Suppressor macrophage treated with lipopolysaccharide for 4 hours (primary cell): ENCODE results near the gene DNAJB11.
"Not testable (repeated sequence)": the region's sequence is repeated elsewhere in the genome, so short reads cannot be mapped to it uniquely, and the experiment has no call there.

Experiments
- DNase-seq: peaks from one replicate; pipeline ENCODE4 v3.0.0-alpha.2; 2020

DNAJB11 gene

DNA sequence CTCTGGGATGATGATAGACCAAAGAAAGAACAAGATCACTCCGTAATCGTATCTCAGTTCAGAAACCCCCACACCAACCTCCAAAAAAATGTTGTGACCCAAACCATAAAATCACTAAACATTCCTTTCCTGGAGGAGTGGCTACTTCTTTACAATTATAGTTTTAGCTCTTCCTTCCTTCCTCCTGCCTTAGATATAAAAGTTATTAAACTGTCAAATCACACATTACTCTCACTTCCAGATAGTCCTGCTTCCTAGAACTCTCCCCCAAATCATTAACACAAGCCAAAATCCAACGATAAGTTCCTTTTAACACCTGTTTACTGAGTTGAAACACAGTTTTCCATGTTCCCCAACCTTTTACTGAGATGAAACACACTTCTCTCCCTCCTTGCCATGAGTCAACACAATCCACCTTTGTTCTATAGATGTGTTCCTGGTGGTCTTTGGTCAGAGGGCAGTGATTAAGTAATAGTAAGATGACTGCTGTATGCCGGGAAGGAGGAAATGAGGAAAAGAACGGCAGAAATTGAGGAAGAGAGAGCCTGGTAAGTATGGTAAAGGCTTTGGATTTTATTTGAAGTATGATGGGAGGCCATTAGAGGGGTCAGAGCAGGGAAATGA lies 18.0 kb upstream of the DNAJB11 start:
- no peak for DNase-seq

DNA sequence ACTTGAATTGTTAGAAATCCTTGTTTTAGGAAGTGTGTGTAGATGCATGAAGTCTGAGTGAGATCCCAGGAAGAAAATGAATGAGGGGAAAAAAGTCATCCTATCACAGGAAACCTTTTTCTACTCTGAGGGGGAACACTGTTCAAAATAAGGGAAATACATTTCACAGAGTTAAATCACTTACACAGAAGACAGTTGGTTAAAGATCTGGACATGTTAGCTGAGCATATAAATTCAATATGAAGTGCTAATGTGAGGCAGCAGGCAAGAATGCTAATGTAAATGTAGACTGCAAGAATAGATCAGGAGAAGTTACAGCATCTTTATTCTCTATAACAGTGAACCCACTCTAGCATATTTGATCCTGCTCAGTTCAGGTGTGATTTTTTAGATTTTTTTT lies 5.9 kb upstream of the DNAJB11 start:
- DNase-seq: no peak

DNA sequence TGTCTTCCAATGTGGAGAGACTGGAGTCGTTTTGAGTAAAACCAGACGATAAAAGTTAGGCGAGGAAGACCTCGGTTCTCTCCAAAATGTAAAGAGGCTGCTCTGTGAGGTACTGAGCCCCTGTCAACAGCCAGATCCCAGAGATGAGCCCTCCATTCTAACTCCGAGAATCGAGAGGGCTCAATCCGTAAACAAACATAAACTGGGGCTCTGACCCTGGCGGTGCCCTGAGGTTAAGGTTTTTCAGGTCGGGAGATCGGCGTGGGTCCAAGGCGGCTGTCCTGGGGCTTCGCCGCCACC lies 3.8 kb upstream of the DNAJB11 start:
- no peak for DNase-seq

DNA sequence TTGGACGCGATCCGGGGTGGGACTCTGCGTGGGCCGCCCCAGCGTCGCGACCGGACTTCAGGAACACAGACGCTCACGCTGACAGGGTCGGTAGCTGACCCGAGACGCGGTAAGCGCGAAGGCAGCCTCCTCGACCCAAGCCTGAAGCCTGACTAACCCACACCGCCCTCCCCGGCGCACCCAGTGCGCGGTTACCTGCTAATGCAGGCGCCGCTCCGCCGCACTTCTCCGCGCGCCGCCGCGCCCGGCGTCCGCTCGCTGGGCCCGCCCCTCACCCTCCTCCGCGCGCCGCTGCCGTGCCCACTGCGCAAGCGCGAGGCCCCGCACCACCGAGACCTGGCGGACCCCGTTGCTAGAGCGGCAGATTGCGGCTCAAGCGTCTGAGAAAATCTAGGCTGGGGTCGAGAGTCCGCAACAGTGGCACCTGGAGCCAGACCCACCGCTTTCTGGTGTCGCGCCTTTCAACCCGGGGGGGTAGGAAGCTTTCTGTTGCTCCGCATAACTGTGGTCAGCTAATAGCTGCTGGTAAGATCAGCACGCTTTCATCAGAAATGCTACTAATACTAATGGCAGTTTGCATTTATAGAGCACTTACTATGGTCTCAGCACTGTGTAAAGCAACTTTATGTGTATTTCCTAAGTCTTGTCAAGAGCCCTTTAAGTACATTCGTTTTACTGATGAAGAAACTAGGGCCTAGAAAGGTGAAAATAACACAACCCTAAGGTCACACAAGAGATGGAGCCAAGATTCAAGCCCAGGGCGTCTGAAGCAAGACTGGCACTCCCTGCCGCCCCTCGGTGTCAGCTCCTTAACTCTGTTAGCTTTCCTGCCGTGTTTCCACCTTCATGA lies 3.2 kb upstream of the DNAJB11 start, which contains the start of gene TBCCD1:
Gene TBCCD1, minus strand, starts transcription at position 268 of the 850 bp plus-strand sequence. CDS start 3,010 bp downstream, outside the sequence.
- peak; percentile 93 for DNase-seq

DNA sequence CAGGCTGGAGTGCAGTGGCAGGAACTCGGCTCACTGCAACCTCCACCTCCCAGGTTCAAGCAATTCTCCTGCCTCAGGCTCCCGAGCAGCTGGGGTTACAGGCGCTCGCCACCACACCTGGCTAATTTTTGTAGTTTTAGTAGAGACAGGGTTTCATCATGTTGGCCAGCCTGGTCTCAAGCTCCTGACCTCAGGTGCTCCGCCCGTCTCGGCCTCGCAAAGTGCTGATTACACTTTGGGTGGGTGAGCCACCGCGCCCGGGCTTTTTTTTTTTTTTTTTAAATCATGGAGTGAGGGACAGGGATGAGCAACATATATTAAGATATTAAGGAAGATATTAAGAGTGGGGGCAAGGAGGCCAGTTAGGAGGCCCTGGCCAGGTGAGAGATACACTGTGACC lies 1.2 kb upstream of the DNAJB11 start:
- DNase-seq: not testable (repeated sequence)

DNA sequence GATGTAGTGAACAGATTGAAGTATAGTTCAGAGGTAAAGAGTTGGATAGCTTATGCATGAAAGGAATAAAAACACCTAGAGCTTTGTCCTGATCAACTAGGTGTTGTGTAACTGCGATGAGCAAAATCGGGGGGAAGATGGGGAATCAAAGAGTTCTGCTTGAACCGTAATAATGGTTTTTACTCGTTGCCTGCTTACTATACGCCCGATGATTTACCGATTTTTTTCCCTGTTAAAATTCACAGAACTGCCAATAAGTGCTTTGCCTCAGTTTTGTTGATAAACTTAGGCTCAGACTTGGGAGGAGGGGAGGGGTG lies 783 bp upstream of the DNAJB11 start:
- no peak for DNase-seq

DNA sequence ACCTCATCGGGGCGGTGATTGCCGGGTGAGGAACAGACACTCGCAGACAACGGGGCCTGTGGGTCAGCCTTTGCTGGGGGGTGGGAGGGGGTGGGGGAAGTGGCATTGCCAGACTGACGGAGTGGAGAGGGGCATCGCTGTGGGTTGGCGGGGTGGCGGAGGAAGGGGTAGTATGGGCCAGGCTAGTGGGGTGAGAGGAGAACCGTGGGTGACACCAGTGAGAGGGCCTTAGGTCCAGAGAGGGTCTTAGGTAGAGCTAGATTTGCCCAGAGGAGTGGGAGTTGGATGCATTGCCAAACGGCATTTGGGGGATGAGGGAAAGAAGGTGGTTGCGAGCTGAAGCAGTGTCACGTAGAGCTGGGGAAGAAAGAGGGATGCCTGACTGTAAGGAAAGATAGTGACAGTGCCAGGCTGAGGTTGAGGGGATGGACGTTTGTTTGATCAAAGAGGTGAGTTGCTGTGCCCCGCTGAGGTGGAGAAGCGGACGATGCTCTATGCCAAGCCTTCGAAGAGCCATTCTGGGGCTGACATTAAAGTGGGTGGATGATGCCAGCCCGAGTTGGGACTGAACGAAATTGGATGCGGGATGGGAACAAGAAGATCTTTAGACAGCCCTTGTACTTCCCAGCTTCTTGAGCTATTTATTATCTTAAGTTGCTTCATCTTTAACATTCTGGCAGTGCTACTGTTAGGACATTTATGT lies 572 bp downstream of the DNAJB11 start:
- no peak for DNase-seq

DNA sequence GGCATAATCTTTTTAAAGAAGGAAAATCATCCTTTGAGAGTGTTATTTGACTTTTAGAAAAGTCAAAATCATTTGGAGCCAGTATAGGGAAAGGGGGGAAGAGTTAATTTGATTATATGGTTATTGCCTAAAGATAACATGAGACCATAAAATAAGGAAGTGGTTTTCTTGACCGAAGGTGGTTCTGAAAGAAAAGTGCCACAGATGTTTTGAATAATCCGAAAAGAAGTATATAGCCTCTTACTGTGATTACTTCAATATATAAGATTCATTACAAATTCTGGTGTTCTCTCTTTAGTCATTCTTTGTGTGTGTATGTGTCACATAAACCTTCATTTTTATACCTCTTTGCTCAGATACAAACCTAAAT lies 1.1 kb downstream of the DNAJB11 start:
- peak; percentile 21 for DNase-seq

DNA sequence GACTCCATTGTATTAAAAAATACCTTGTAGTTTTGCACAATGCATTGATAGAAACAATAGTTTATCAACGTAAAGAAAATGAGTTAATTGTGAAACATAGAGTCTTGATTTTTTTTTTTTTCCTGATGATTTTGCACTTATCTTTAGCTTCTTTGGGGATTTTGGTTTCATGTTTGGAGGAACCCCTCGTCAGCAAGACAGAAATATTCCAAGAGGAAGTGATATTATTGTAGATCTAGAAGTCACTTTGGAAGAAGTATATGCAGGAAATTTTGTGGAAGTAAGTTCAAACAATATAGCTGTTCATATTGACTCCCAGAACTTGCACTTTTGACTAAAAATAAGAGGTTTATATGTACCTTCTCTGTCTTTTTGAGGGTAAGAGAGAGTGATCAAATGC lies 7.0 kb downstream of the DNAJB11 start:
- DNase-seq: peak; percentile 41

DNA sequence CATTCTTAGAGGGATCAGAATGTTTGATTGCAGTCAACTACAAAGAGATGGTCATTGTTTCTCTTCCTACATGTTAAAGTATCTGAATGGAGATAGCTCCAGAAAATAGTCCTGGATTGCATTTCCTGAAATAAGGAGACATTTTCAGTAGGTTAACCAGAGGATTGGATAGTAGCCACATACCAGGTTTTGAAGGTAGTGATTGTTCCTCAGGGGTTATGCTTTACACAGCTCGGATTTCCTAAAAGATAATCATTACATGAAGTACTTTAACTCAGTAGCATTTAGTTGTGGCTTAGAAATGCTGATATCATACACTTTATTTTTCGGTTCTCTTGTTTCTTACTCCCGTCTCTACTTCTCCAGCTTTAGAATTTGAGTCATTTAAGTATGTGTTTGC lies 10.3 kb downstream of the DNAJB11 start:
- DNase-seq: no peak

DNA sequence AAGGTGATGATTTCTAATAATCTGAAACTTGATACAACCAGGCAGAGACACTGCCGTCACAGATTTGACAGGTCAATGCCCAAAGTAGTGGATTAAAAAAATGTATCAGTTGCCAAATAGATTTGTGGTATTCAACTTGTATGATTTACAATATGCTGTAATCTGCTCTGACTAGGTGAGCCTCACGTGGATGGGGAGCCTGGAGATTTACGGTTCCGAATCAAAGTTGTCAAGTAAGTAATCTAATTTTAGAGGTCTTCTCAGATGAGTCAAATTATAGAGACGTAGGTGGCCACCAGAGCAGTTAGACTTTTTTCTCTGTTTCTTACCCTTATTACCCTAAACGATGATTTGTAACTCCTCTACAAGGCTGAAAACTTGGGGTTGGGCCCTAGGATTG lies 12.0 kb downstream of the DNAJB11 start:
- no peak for DNase-seq

DNA sequence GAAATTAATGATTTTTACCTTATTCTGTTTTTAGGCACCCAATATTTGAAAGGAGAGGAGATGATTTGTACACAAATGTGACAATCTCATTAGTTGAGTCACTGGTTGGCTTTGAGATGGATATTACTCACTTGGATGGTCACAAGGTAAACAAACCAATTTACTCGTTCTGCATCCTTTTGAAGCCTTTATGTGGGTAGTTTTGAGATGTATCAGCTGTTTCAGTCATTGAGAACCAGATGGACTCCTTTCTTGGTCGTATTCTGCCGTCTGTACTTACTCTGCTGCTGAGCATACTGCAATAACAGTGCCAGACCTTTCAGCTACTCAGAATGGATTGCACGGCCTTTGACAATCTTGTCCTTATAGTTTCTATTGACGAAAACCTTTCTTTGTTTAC lies 13.3 kb downstream of the DNAJB11 start:
- no peak for DNase-seq

DNA sequence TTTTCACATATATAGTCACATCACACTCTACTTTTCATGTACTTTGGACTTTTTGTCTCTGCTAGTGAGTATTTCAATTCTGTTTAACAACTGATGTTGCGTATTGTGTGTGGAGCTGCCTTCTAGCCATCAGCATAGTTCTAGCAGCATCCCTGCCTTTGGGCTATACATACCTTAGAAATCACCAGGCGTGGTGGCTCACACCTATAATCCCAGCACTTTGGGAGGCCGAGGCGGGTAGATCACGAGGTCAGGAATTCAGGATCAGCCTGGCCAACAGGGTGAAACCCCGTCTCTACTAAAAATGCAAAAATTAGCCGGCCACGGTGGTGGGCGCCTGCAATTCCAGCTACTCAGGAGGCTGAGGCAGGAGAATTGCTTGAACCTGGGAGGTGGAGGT lies 15.7 kb downstream of the DNAJB11 start:
- not testable (repeated sequence) for DNase-seq

DNA sequence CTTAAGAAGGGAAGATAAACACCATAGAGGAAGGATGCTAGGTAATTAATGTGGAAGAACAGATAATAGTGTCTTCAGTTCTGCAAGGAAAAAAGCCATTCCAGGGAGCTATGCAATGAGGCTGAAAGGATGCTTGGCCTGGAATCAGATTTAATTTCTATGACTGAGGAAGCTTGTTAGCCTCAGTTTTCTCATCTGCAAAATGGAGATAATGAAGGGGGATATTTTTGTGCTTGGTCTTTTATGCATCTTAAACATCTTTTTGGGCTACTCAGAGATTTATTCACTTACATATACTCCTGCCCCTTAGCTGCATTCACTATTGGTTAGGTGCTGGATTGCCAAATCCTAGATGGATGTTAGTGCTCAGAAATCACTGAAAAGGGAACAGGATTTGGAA lies 16.7 kb downstream of the DNAJB11 start:
- no peak for DNase-seq

DNA sequence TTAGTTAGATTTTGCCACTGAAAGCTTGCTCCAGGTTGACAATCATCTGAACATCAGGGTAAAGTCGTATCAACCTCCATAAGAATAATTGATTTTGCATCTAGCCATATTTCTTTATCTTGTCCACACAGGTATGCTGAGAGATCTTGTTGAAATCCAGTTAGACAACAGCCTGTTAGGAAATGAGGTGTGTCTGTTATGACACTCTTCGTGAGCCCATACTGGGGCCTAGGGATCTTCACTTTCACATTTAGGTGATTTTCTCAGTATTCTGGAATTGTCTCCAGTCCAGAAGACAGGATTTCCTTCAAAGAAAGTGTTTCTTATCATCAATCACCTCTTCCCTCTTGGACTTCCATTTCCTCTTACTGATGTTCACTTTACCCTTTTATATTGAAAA lies 18.1 kb downstream of the DNAJB11 start:
- DNase-seq: no peak

DNA sequence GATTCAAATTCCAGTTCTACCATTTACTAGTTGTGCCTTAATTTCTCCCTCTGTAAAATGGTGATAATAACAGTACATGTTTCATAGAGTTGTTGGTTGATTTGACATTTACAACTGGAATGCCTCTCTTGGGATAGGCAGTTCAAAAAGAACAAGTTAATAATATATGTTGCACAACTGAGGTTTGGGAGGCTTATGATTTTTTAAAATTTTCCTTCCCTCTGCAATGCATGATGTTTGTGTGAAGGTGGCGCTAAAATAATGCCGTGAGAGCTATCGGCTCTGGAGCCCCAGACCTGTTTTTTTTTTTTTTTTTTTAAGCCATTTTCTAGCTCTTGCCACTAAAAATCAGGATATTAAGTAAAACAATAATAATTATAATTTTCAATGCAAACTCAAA lies 18.6 kb downstream of the DNAJB11 start:
- DNase-seq: no peak

DNA sequence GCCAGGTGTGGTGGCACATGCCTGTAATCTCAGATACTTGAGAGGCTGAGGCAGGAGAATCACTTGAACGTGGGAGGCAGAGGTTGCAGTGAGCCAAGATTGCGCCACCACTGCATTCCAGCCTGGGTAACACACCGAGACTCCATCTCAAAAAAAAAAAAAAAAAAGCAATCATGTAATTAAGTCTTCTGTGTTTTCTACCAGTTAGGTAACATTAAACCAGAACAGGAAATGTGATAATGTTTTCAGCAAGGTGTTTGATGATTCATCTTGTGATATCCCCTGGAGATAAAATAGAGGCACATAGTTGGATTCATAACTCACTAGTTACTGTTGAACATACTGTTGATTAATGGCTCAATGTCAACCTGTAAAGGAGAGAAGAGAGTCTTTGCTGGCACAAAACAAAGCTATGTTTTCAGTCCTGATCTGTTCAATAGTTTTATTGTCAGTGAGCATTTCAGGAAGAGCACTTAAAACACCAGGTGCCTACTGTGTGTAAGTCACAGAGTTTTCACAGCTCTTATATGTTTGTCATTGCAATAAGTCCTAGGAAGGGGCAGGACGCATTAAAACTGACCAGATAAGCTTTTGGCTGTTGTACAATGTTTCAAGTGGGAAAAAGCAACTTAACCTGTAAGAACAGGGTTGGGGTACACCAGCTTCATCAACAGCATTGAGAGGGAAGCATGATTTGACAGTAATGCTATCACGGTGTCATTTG lies 19.5 kb downstream of the DNAJB11 start:
- no peak for DNase-seq

DNA sequence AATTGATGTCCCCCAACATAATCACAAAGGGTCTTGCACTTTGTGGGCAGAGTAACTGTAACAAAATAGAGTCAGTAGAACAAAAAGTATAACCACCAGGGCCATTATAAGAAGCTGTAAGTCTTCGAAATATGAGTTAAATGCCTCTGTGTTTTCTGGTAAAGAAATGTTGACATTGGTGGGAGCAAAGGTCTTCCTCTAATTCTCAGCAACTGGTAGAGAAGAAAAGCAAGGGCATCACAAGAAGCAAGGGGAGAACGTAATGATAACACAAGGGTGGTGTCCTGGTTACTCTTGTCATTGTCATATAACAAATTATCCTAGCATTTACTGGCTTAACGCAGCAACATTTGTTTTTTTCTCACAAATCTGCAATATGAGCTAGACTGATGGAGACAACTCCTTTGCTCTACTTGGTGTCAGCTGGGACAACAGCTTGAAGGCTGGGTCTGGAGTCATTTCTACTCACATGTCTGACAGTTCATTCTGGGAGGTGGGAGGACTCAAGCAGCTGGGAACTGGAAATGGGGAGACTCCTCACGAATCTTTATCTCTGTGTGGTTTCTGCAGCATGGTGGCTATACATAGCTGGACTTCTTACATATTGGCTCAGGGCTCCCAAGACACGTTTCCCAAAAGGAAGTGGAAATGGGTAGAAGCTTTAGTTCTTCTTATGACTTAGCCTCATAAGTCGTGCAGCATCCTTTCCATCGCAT lies 20.2 kb downstream of the DNAJB11 start:
- no peak for DNase-seq

DNA sequence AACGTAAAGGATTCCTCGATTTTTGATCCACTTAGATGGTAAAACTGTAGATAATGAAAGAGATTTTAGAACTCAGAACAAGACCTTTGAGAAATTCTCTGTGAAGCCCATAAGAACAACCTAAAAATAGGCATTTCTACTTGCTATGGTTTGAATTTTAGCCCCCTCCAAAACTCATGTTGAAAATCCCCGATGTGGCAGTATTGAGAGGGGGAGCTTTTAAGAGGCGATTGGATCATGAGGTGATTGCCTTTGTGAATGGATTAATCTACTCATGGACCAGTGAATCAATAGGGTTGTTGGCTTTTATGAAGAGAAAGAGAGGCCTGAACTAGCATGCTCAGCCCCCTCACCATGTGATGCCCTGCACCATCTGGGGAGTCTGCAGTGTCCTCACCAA lies 22.2 kb downstream of the DNAJB11 start:
- DNase-seq: no peak

DNA sequence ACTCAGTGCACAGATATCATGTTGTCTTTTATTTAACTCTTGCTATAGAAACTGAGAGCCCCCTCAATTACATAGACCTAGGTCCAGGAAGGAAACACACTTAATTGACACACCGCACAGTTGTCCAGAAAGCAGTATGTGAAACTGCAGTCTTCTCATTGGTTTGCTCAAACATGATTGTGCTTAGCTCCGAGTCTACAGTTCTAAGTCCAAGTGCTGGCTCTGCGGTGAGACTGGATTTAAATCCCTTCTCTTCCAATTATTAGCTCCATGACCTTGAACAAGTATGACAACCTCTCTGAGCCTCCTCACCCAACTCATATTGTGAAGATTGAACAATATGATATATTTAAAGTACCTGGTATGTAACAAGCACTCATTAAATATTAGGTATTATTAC lies 23.3 kb downstream of the DNAJB11 start:
- DNase-seq: no peak

DNA sequence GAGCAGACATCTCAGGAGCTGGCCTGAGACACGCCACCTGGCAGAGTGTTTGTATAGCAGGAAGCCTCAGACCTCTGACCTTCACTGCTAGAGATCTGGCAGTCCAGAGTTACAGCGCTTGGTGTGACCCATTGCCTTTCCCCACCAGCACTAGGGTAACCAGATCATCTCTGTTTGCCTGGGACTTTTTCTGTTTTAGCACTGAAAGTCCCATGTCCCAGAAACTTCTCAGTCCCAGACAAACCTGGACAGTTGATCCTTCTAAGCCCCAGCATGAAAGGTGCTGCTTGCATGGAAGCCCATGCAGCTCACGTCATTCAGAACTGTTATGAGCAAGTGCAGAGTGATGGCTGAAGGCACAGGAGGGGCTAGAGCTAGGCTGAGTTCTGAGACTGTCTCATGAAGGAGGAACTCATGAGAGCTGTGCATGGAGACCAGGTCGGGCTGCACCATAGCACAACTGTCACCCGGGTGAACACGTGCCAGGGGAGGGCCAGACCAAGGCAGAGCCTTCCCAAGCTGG lies 24.1 kb downstream of the DNAJB11 start:
- no peak for DNase-seq

DNA sequence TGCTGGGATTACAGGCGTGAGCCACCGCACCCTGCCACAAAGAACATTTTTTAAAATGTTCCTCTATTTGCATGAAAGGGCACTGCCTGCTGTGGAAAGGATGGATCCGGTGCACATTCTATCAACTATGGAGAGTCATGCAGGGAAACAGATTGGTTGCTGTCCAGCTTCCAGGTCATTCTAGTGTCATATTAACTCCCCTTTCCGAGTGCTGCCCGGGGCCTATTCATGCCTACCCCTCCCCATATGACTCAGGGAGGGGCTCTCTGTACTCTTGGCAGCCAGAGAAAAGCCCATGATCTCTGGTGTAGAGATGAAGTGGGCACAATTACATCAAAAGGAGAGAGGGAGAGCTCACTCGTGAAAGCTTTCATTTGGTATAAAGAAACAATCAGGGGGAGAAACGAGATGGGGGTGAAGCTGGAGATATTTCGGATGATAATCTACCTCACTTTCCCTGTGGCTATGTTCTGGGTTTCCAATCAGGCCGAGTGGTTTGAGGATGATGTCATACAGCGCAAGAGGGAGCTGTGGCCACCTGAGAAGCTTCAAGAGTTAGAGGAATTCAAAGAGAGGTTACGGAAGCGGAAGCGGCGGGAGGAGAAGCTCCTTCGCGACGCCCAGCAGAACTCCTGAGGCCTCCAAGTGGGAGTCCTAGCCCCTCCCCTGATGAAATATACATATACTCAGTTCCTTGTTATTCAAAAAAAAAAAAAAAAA lies 26.2 kb downstream of the DNAJB11 start:
- DNase-seq: no peak
